SK-N-SH (cell line): ENCODE data around the gene TRIM47. TPM values are rescaled to one million over a fixed set of nuclear protein-coding genes. Genes with fewer than 3 reads are reported as not detected.

Experiments used
- CTCF ChIA-PET: fragments of 300-600, 350-600 bp; formaldehyde crosslinking; extraction: SDS; loops from one replicate; lab custom pipeline; 2021; lab: Yijun Ruan, JAX
- POLR2A ChIA-PET: fragments of 350-600 bp; sonication (Branson Sonifier 250); formaldehyde crosslinking; extraction: SDS; loops from one replicate; lab custom pipeline; 2020; ENCODE audit warnings: antibody characterized with exemption, inconsistent platforms; lab: Yijun Ruan, JAX
- DNase-seq: peaks from one replicate; pipeline ENCODE4 v3.0.0; 2012
- H2AFZ ChIP-seq: fragments of 200-600 bp; sonication (generic); 2 replicates; pipeline ENCODE4 v1.8.1; 2016; ENCODE audit warnings: antibody characterized with exemption, mild to moderate bottlenecking, low read depth
- H3F3A ChIP-seq: fragments of 200-600 bp; sonication (generic); replicated peaks from 2 replicates; pipeline ENCODE3; 2016; ENCODE audit warnings: antibody characterized with exemption, mild to moderate bottlenecking; ENCODE audit not compliant: insufficient read depth
- H3K27ac ChIP-seq, 2 experiments: fragments of 200-500 bp in 1 of 2; fragments of 200-600 bp in 1 of 2; sonication (Bioruptor generic) in 1 of 2; sonication (generic), shearing (Covaris generic) in 1 of 2; 2 replicates each; pipeline versions ENCODE4 v1.5.1 to v1.6.1; 2014 to 2016; ENCODE audit warnings: low read depth in 2 of 2, inconsistent platforms in 1 of 2, low read length in 1 of 2, mild to moderate bottlenecking in 1 of 2, mixed read lengths in 1 of 2
- H3K27me3 ChIP-seq: fragments of 200-600 bp; sonication (generic), shearing (Covaris generic); 2 replicates; pipeline ENCODE4 v1.6.1; 2016; ENCODE audit warnings: mixed run types; ENCODE audit not compliant: insufficient read depth
- H3K36me3 ChIP-seq, 2 experiments: fragments of 200-500 bp in 1 of 2; fragments of 200-600 bp in 1 of 2; sonication (Bioruptor generic) in 1 of 2; sonication (generic) in 1 of 2; replicated peaks in 1 of 2; 2 replicates each; pipeline versions ENCODE3 to v1.5.1; 2014 to 2016; ENCODE audit warnings: low read length in 1 of 2, mild to moderate bottlenecking in 1 of 2; ENCODE audit not compliant: insufficient read depth in 2 of 2, control insufficient read depth in 1 of 2
- H3K4me1 ChIP-seq, 2 experiments: fragments of 200-500 bp in 1 of 2; fragments of 200-600 bp in 1 of 2; sonication (Bioruptor generic) in 1 of 2; sonication (generic), shearing (Covaris generic) in 1 of 2; 2 replicates each; pipeline versions ENCODE4 v1.5.1 to v1.6.1; 2014 to 2016; ENCODE audit warnings: low read depth in 1 of 2, low read length in 1 of 2, mixed run types in 1 of 2; ENCODE audit not compliant: insufficient read depth in 2 of 2, control insufficient read depth in 1 of 2
- H3K4me2 ChIP-seq: fragments of 200-600 bp; sonication (generic), shearing (Covaris generic); 2 replicates; pipeline ENCODE4 v1.6.1; 2017; ENCODE audit warnings: mixed run types
- H3K4me3 ChIP-seq, 2 experiments: fragments of 200-500 bp in 1 of 2; fragments of 200-600 bp in 1 of 2; sonication (Bioruptor generic) in 1 of 2; sonication (generic), shearing (Covaris generic) in 1 of 2; 2 replicates each; pipeline versions ENCODE4 v1.5.1 to v1.8.1; 2014 to 2016; ENCODE audit warnings: low read depth in 2 of 2, inconsistent platforms in 1 of 2, low read length in 1 of 2, mild to moderate bottlenecking in 1 of 2, mixed read lengths in 1 of 2, moderate library complexity in 1 of 2
- H3K79me2 ChIP-seq: fragments of 200-600 bp; sonication (generic); 2 replicates; pipeline ENCODE4 v1.8.1; 2017; ENCODE audit warnings: mild to moderate bottlenecking; ENCODE audit not compliant: insufficient read depth
- H3K9ac ChIP-seq: fragments of 200-600 bp; sonication (generic); 2 replicates; pipeline ENCODE4 v1.6.1; 2017; ENCODE audit warnings: mixed run types
- H3K9me2 ChIP-seq: fragments of 200-600 bp; sonication (generic); 2 replicates; pipeline ENCODE4 v1.6.1; 2017; ENCODE audit warnings: mixed run types
- H3K9me3 ChIP-seq: fragments of 200-600 bp; sonication (generic); 2 replicates; pipeline ENCODE4 v1.6.1; 2017; ENCODE audit warnings: mixed run types, mild to moderate bottlenecking, moderate library complexity
- H4K20me1 ChIP-seq: fragments of 200-600 bp; sonication (generic); 2 replicates; pipeline ENCODE4 v1.6.1; 2017; ENCODE audit warnings: mild to moderate bottlenecking, mixed run types; ENCODE audit not compliant: insufficient read depth
- CHD2 ChIP-seq: fragments of 150-350 bp; IDR thresholded peaks from 2 replicates; pipeline ENCODE4 v1.6.1; 2018; ENCODE audit warnings: low read length; ENCODE audit not compliant: partially characterized antibody
- ELF1 ChIP-seq: IDR thresholded peaks from 2 replicates; pipeline ENCODE4 v1.4.0; 2012
- EP300 ChIP-seq, 2 experiments: IDR thresholded peaks; 2 replicates each; pipeline versions ENCODE4 v1.4.0 to v1.6.1; 2012; ENCODE audit warnings: borderline replicate concordance in 1 of 2, low read depth in 1 of 2, low read length in 1 of 2
- FOSL2 ChIP-seq: IDR thresholded peaks from 2 replicates; pipeline ENCODE4 v1.4.0; 2012; ENCODE audit warnings: low read depth, mild to moderate bottlenecking, moderate library complexity, borderline replicate concordance
- FOXJ3 ChIP-seq: sonication (generic); formaldehyde crosslinking; IDR thresholded peaks from 2 replicates; pipeline ENCODE4 v1.5.1; 2020; ENCODE audit warnings: mild to moderate bottlenecking, missing genetic modification reagents
- FOXM1 ChIP-seq: IDR thresholded peaks from 2 replicates; pipeline ENCODE4 v1.4.0; 2012; ENCODE audit warnings: low read depth, mild to moderate bottlenecking
- GABPA ChIP-seq: IDR thresholded peaks from 2 replicates; pipeline ENCODE4 v1.4.0; 2012; ENCODE audit warnings: low read depth, mild to moderate bottlenecking
- GATA2 ChIP-seq: sonication (generic); formaldehyde crosslinking; IDR thresholded peaks from 2 replicates; pipeline ENCODE4 v1.5.0; 2020; ENCODE audit warnings: mild to moderate bottlenecking, missing genetic modification reagents
- MEF2A ChIP-seq: IDR thresholded peaks from 2 replicates; pipeline ENCODE4 v1.4.0; 2012; ENCODE audit warnings: low read depth, borderline replicate concordance
- MXI1 ChIP-seq: IDR thresholded peaks from 2 replicates; pipeline ENCODE4 v1.6.1; 2012; ENCODE audit warnings: mild to moderate bottlenecking, low read depth, low read length, improper control_type of control experiment
- NFIC ChIP-seq: IDR thresholded peaks from 2 replicates; pipeline ENCODE4 v1.4.0; 2012; ENCODE audit warnings: borderline replicate concordance
- NRF1 ChIP-seq: IDR thresholded peaks from 2 replicates; pipeline ENCODE4 v1.6.1; 2012; ENCODE audit warnings: low read depth, mild to moderate bottlenecking, low read length
- RAD21 ChIP-seq: IDR thresholded peaks from 2 replicates; pipeline ENCODE4 v1.6.1; 2012; ENCODE audit warnings: mild to moderate bottlenecking, low read length
- RCOR1 ChIP-seq: fragments of 150-350 bp; IDR thresholded peaks from 2 replicates; pipeline ENCODE4 v1.6.1; 2017; ENCODE audit warnings: antibody characterized with exemption, low read length
- RFX5 ChIP-seq: IDR thresholded peaks from 2 replicates; pipeline ENCODE4 v1.6.1; 2012; ENCODE audit warnings: mild to moderate bottlenecking, improper control_type of control experiment, low read length
- RXRA ChIP-seq: IDR thresholded peaks from 2 replicates; pipeline ENCODE4 v1.4.0; 2012; ENCODE audit warnings: low read depth, mild to moderate bottlenecking, borderline replicate concordance
- SIN3A ChIP-seq: IDR thresholded peaks from 2 replicates; pipeline ENCODE4 v1.6.1; 2012; ENCODE audit warnings: low read depth, mild to moderate bottlenecking, low read length, moderate library complexity, borderline replicate concordance
- TEAD4 ChIP-seq: IDR thresholded peaks from 2 replicates; pipeline ENCODE4 v1.4.0; 2012; ENCODE audit warnings: mild to moderate bottlenecking, borderline replicate concordance; ENCODE audit not compliant: insufficient read depth
- WGBS: methylation state at CpG from one replicate; pipeline ENCODE4 v1.1.6; 2017; ENCODE audit warnings: low lambda C conversion rate; 5-methylcytosine and 5-hydroxymethylcytosine counted together
- polyA plus RNA-seq, 3 experiments: library from polyadenylated mRNA; depleted of rRNA; stranded (reverse); fragments of >200 nt; gene quantifications; 2 replicates each; pipeline ENCODE4 v1.2.3, GENCODE V29; 2012
- TF ChIP-seq, protein P1 (sequence below): IDR thresholded peaks from 2 replicates; pipeline ENCODE4 v1.4.0; 2012; ENCODE audit warnings: low read depth
- TF ChIP-seq, protein P2 (sequence below): fragments of 200-600 bp; sonication (generic); IDR thresholded peaks from 2 replicates; pipeline ENCODE4 v1.6.1; 2017; ENCODE audit warnings: antibody characterized with exemption, mild to moderate bottlenecking, moderate library complexity
- TF ChIP-seq, protein P3 (sequence below): IDR thresholded peaks from 2 replicates; pipeline ENCODE4 v1.4.0; 2012; ENCODE audit warnings: low read depth, borderline replicate concordance
- TF ChIP-seq, protein P4 (sequence below): IDR thresholded peaks from 2 replicates; pipeline ENCODE4 v1.4.0; 2012; ENCODE audit warnings: low read depth, borderline replicate concordance

The TRIM47 gene
- polyA plus RNA-seq, 1 of the 3 experiments (the other 2 are of a cell fraction) = 5.1 TPM

DNA sequence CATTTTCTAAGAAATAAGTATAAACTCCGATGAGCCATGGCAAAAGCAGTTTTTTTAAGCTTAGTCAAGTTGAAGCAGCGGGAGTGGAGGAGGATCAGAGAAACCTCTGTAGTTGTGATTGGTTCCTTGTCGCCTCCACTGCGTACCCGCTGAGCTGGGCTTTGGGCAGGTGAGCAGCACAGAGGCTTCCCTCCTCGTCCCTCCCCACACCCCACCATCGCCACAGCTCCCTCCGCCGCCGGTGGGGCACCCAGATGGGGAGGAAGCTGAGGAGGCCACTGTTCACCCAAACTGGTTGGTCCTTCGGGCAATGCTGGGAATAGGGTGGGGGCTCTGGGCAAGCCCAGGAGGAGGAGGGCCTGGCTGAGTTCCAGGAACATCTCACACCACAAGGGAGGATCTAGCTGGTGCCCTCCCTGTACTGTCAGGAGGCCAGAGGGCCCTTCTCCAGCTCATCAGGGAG, 31.5 kb upstream of the TRIM47 start:
- Histone ChIP-seq H3K4me1 (peaks cover 0 to 18% of the 10 kb centered on the region in 2 experiments; a peak in 1 of 4 replicates), H3K9me2 (no peaks in the 10 kb centered on the region), H3K4me3 (no peak overlapping the region), H4K20me1 (no peaks in the 10 kb centered on the region), H3K4me2 (no peak overlapping the region), H3K27ac (0 out of 4 replicates have a peak overlapping the region, but pooled peaks of 1 of the 2 experiments have one; percentile 5), H3K27me3 (no peaks in the 10 kb centered on the region), H2AFZ (no peak overlapping the region), H3K9ac (no peak overlapping the region), H3K79me2 (peaks cover 4% of the 10 kb centered on the region; the same call in 1 of the 2 replicates), H3K36me3 (peaks cover 4 to 8% of the 10 kb centered on the region in 2 experiments), H3K9me3 (no peaks in the 10 kb centered on the region), H3F3A (peaks cover 7% of the 10 kb centered on the region)
- CTCF ChIA-PET = interaction anchor here (0.9 to 4.4 kb wide), 19 partner anchors 9 to 389 kb away, joined by 3 to 27 read pairs (median 5); partner anchors contain the start of genes CDK3, SMIM5, TRIM65 and WBP2
- POLR2A ChIA-PET = interaction anchor here (0.6 to 1.3 kb wide), 5 partner anchors 16 to 130 kb away, joined by 3 to 4 read pairs (median 3); partner anchors contain the start of genes ACOX1 and WBP2
- peak; percentile 63 for DNase-seq
- no peak for TF ChIP-seq ELF1
- no peak for TF ChIP-seq SIN3A
- no peak for TF ChIP-seq CHD2
- TF ChIP-seq EP300 (IDR thresholded peaks at IDR 0.05; ENCODE audit: borderline replicate concordance in 1 of 2, low read depth in 1 of 2, low read length in 1 of 2) = no peak
- TF ChIP-seq FOSL2 = no peak
- TF ChIP-seq, protein P1, sequence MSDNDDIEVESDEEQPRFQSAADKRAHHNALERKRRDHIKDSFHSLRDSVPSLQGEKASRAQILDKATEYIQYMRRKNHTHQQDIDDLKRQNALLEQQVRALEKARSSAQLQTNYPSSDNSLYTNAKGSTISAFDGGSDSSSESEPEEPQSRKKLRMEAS = no peak
- TF ChIP-seq RXRA = no peak
- TF ChIP-seq GATA2 (CRISPR knock-in tag) = no peak
- TF ChIP-seq GABPA = no peak
- TF ChIP-seq NFIC = no peak
- WGBS = 86% methylated on average over 11 of the region's 11 CpGs

DNA sequence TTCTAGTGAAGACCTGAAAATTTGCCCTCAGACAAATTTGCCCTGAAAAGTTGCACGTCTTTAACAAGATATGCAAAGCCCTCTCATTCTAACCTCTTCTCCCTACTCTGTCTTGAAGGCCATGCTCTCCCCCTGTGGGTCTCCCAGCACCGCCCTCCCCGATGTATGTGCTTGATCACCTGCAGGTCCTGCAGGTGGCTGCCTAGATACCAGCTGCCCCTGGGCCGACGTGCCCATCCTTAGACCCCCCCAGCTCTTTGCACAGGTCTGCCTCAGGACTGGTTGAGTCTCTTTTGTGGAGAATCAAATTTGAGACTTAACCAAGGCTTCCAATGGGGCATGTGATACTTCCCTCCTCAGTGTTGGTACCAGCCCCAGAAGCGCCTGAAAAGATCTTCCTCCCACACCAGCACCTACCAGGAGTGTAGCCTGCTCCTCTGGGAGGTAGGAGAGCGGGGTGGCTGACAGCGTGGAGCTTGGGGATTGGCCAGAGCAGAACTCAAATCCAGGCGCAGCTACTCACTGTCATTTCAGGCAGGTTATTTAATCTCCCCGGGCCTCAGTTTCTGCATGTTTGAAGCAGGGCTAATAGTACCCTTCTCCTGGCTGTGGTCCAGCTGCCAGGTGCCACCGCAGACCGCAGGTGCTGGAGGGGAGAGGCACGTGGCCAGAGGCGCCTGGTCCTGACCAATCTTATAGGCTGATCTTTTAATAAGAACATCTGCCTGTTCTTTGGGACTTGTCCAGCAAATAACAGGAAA, 30.9 kb upstream of the TRIM47 start:
- Histone ChIP-seq H3K9me2 (no peaks in the 10 kb centered on the region), H2AFZ (no peak overlapping the region), H3F3A (peaks cover 7% of the 10 kb centered on the region), H4K20me1 (no peaks in the 10 kb centered on the region), H3K9ac (no peak overlapping the region), H3K27me3 (no peaks in the 10 kb centered on the region), H3K9me3 (no peaks in the 10 kb centered on the region), H3K4me3 (no peak overlapping the region), H3K27ac (no peak overlapping the region), H3K4me2 (no peak overlapping the region), H3K36me3 (peaks cover 1 to 5% of the 10 kb centered on the region in 2 experiments), H3K79me2 (peaks cover 7% of the 10 kb centered on the region; the same call in 1 of the 2 replicates), H3K4me1 (peaks cover 0 to 18% of the 10 kb centered on the region in 2 experiments; a peak in 1 of 4 replicates)
- DNase-seq = no peak
- CTCF ChIA-PET = interaction anchor here (1.0 to 4.4 kb wide), 17 partner anchors 9 to 370 kb away, joined by 3 to 27 read pairs (median 7); partner anchors contain the start of genes CDK3, SMIM5, TRIM65 and WBP2
- 87% methylated on average over 14 of the region's 14 CpGs for WGBS
- POLR2A ChIA-PET = interaction anchor here (0.6 to 1.3 kb wide), 4 partner anchors 17 to 129 kb away, joined by 3 to 4 read pairs (median 3); partner anchors contain the start of genes ACOX1 and WBP2
- TF ChIP-seq, protein P2, sequence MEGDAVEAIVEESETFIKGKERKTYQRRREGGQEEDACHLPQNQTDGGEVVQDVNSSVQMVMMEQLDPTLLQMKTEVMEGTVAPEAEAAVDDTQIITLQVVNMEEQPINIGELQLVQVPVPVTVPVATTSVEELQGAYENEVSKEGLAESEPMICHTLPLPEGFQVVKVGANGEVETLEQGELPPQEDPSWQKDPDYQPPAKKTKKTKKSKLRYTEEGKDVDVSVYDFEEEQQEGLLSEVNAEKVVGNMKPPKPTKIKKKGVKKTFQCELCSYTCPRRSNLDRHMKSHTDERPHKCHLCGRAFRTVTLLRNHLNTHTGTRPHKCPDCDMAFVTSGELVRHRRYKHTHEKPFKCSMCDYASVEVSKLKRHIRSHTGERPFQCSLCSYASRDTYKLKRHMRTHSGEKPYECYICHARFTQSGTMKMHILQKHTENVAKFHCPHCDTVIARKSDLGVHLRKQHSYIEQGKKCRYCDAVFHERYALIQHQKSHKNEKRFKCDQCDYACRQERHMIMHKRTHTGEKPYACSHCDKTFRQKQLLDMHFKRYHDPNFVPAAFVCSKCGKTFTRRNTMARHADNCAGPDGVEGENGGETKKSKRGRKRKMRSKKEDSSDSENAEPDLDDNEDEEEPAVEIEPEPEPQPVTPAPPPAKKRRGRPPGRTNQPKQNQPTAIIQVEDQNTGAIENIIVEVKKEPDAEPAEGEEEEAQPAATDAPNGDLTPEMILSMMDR = no peak
- TF ChIP-seq, protein P3, sequence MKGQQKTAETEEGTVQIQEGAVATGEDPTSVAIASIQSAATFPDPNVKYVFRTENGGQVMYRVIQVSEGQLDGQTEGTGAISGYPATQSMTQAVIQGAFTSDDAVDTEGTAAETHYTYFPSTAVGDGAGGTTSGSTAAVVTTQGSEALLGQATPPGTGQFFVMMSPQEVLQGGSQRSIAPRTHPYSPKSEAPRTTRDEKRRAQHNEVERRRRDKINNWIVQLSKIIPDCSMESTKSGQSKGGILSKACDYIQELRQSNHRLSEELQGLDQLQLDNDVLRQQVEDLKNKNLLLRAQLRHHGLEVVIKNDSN = no peak
- no peak for TF ChIP-seq NRF1
- no peak for TF ChIP-seq GABPA
- no peak for TF ChIP-seq FOXJ3 (CRISPR knock-in tag)
- no peak for TF ChIP-seq RXRA
- no peak for TF ChIP-seq EP300 (IDR thresholded peaks at IDR 0.05; ENCODE audit: borderline replicate concordance in 1 of 2, low read depth in 1 of 2, low read length in 1 of 2)
- no peak for TF ChIP-seq NFIC
- TF ChIP-seq TEAD4 = no peak
- TF ChIP-seq FOXM1 = no peak
- no peak for TF ChIP-seq RFX5
- TF ChIP-seq, protein P4, sequence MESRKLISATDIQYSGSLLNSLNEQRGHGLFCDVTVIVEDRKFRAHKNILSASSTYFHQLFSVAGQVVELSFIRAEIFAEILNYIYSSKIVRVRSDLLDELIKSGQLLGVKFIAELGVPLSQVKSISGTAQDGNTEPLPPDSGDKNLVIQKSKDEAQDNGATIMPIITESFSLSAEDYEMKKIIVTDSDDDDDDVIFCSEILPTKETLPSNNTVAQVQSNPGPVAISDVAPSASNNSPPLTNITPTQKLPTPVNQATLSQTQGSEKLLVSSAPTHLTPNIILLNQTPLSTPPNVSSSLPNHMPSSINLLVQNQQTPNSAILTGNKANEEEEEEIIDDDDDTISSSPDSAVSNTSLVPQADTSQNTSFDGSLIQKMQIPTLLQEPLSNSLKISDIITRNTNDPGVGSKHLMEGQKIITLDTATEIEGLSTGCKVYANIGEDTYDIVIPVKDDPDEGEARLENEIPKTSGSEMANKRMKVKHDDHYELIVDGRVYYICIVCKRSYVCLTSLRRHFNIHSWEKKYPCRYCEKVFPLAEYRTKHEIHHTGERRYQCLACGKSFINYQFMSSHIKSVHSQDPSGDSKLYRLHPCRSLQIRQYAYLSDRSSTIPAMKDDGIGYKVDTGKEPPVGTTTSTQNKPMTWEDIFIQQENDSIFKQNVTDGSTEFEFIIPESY = no peak
- no peak for TF ChIP-seq RAD21
- TF ChIP-seq MXI1 = no peak
- TF ChIP-seq RCOR1 = no peak
- TF ChIP-seq MEF2A = no peak
